Urinary bladder (tissue), 4 donors: ENCODE results near the gene LMOD3. TPM values are rescaled to one million over a fixed set of nuclear protein-coding genes. Genes with fewer than 3 reads are reported as not detected.

Experiments
- DNase-seq: peaks from one replicate; pipeline ENCODE4 v3.0.0-alpha.2; 2015; ENCODE audit errors: extremely low spot score
- H3K27ac ChIP-seq: one replicate; pipeline ENCODE4 v1.5.1; 2013; ENCODE audit warnings: low read depth, mild to moderate bottlenecking, moderate library complexity
- H3K36me3 ChIP-seq: one replicate; pipeline ENCODE4 v1.6.1; 2013; ENCODE audit warnings: mild to moderate bottlenecking, moderate library complexity; ENCODE audit not compliant: insufficient read depth
- H3K4me1 ChIP-seq: one replicate; pipeline ENCODE4 v1.6.1; 2013; ENCODE audit warnings: mild to moderate bottlenecking, moderate library complexity; ENCODE audit not compliant: insufficient read depth
- H3K4me3 ChIP-seq: one replicate; pipeline ENCODE4 v1.5.1; 2013; ENCODE audit warnings: low read depth, low read length
- WGBS: extraction: QIAGEN DNeasy Blood & Tissue Kit; methylation state at CpG from one replicate; pipeline ENCODE4 v1.1.7; 2013; 5-methylcytosine and 5-hydroxymethylcytosine counted together
- polyA plus RNA-seq: library from polyadenylated mRNA; stranded (reverse); fragments of 200-250 nt; gene quantifications from one replicate; pipeline ENCODE4 v1.2.3, GENCODE V29; 2013
- total RNA-seq: library from RNA; depleted of rRNA; stranded (reverse); fragments of >200 nt; gene quantifications from one replicate; pipeline ENCODE4 v1.2.3, GENCODE V29; 2014
- donor health status: healthy with polysubstance abuse.
- donor health status: healthy.

LMOD3 gene
- total and polyA plus RNA-seq, 2 donors: 0.65 to 3.0 TPM

GRCh38 chr3:69094467-69095205 lies 27.8 kb downstream of the LMOD3 start:
- Histone ChIP-seq H3K27ac (peak overlapping the region; percentile 52), H3K4me3 (no peak overlapping the region), H3K4me1 (peaks cover 2% of the 10 kb centered on the region), H3K36me3 (no peaks in the 10 kb centered on the region)
- no peak for DNase-seq
- WGBS: 61% methylated on average over 8 of the region's 8 CpGs

- Histone ChIP-seq H3K36me3 (no peaks in the 10 kb centered on the region), H3K4me3 (no peak overlapping the region), H3K27ac (peak overlapping the region; percentile 69), H3K4me1 (peaks cover 2% of the 10 kb centered on the region)
- WGBS: 67% methylated on average over 4 of the region's 4 CpGs
- no peak for DNase-seq
Observed at GRCh38 chr3:69092030-69092516, 30.3 kb downstream of the LMOD3 start.

- H3K36me3 ChIP-seq: no peaks in the 10 kb centered on the region
- no peak overlapping the region for H3K4me3 ChIP-seq
- peak overlapping the region; percentile 56 for H3K27ac ChIP-seq
- H3K4me1 ChIP-seq: peaks cover 2% of the 10 kb centered on the region
- 61% methylated on average over 5 of the region's 5 CpGs for WGBS
- DNase-seq: no peak
Observed at GRCh38 chr3:69091389-69092029, 30.9 kb downstream of the LMOD3 start.

- WGBS: 58% methylated on average over 3 of the region's 3 CpGs
- peak overlapping the region; percentile 7 for H3K27ac ChIP-seq
- no peaks in the 10 kb centered on the region for H3K36me3 ChIP-seq
- peaks cover 2% of the 10 kb centered on the region for H3K4me1 ChIP-seq
- no peak overlapping the region for H3K4me3 ChIP-seq
- DNase-seq: no peak
Observed at GRCh38 chr3:69090021-69090420, 32.4 kb downstream of the LMOD3 start.

- peaks cover 2% of the 10 kb centered on the region for H3K4me1 ChIP-seq
- DNase-seq: no peak
- 42% methylated on average over 2 of the region's 2 CpGs for WGBS
- no peak overlapping the region for H3K27ac ChIP-seq
- H3K4me3 ChIP-seq: no peak overlapping the region
- H3K36me3 ChIP-seq: no peaks in the 10 kb centered on the region
Observed at GRCh38 chr3:69088063-69088462, 34.3 kb downstream of the LMOD3 start.

- Histone ChIP-seq H3K4me3 (peak overlapping the region; percentile 12), H3K27ac (peak overlapping the region; percentile 77), H3K4me1 (peaks cover 2% of the 10 kb centered on the region), H3K36me3 (no peaks in the 10 kb centered on the region)
- 76% methylated on average over 3 of the region's 3 CpGs for WGBS
- DNase-seq: no peak
Observed at GRCh38 chr3:69087030-69087791, 35.2 kb downstream of the LMOD3 start.

GRCh38 chr3:69085833-69086722 lies 36.3 kb downstream of the LMOD3 start:
- peaks cover 2% of the 10 kb centered on the region for H3K4me1 ChIP-seq
- WGBS: under 1% methylated on average over 8 of the region's 8 CpGs
- peak overlapping the region; percentile 77 for H3K27ac ChIP-seq
- no peaks in the 10 kb centered on the region for H3K36me3 ChIP-seq
- DNase-seq: peak; percentile 39
- peak overlapping the region; percentile 96 for H3K4me3 ChIP-seq

GRCh38 chr3:69085168-69085832 lies 37.1 kb downstream of the LMOD3 start:
- H3K36me3 ChIP-seq: no peaks in the 10 kb centered on the region
- peak overlapping the region; percentile 96 for H3K4me3 ChIP-seq
- WGBS: under 1% methylated on average over 26 of the region's 26 CpGs
- no peak for DNase-seq
- H3K4me1 ChIP-seq: no peaks in the 10 kb centered on the region
- peak overlapping the region; percentile 77 for H3K27ac ChIP-seq

- Histone ChIP-seq H3K4me3 (peak within 1 kb of the TSS; percentile 96), H3K4me1 (no peaks in the 10 kb centered on the region), H3K27ac (peak within 1 kb of the TSS; percentile 77), H3K36me3 (no peaks in the 10 kb centered on the region)
- peak; percentile 84 for DNase-seq
- WGBS: 3% methylated on average over 32 of the region's 32 CpGs
Observed at GRCh38 chr3:69084326-69085167, 37.8 kb downstream of the LMOD3 start, which contains the start of gene ARL6IP5. ARL6IP5 (plus strand) TSS chr3:69084937; CDS start chr3:69085048, 111 bp downstream.

GRCh38 chr3:69082805-69083204 lies 39.6 kb downstream of the LMOD3 start:
- Histone ChIP-seq H3K27ac (no peak overlapping the region), H3K4me1 (no peaks in the 10 kb centered on the region), H3K4me3 (no peak overlapping the region), H3K36me3 (no peaks in the 10 kb centered on the region)
- DNase-seq: no peak

- Histone ChIP-seq H3K36me3 (no peaks in the 10 kb centered on the region), H3K27ac (peak overlapping the region; percentile 32), H3K4me1 (no peaks in the 10 kb centered on the region), H3K4me3 (no peak overlapping the region)
- DNase-seq: no peak
- WGBS: 66% methylated on average over 2 of the region's 2 CpGs
Observed at GRCh38 chr3:69082361-69082760, 40.0 kb downstream of the LMOD3 start.
